Stomach (tissue), 4 donors: Measurements from ENCODE around the gene FGF5.

Experiments
- CTCF ChIP-seq, 7 experiments: fragments of 450-650 bp in 4 of 7; fragments of 200-600 bp in 3 of 7; sonication (generic) in 3 of 7; IDR thresholded peaks; one replicate each; pipeline ENCODE4 v1.5.1; 2016 to 2019; ENCODE audit warnings: antibody characterized with exemption in 7 of 7, control low read depth in 2 of 7, mild to moderate bottlenecking in 1 of 7
- POLR2A ChIP-seq, 4 donors: fragments of 450-650 bp; IDR thresholded peaks; one replicate each; pipeline ENCODE4 v1.6.1; 2016; ENCODE audit warnings: antibody characterized with exemption in 4 of 4, control low read depth in 2 of 4, mild to moderate bottlenecking in 1 of 4, moderate library complexity in 1 of 4

DNA sequence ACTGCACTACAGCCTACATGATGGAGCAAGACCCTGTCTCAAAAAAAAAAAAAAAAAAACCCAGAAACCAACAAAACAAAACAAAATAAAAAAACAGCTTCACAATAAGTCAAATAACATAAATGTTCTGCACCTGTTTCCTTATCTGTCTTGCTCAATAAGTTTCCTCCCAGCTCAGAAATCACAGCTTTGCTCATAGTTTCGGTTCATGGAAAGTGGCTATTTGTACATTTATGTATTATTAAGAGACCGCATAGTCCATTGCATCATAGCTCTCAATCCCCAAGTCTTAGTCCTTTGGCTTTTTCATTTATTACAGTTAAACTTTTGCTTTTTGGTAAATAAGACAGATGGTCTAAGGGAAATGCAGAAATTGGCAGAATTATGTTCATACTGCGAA, 44.7 kb downstream of the FGF5 start:
- TF ChIP-seq CTCF (IDR thresholded peaks at IDR 0.05) (no peak), POLR2A (IDR thresholded peaks at IDR 0.05) (no peak)
